DND-41 (cell line): ENCODE results near the gene CES3.

Experiments used
- ATAC-seq: fragments of 200-7000 bp; cut with Tn5 transposase; 3 replicates; pipeline ENCODE4 v1.9.1; 2021; ENCODE audit warnings: low read depth; ENCODE audit not compliant: insufficient read depth
- DNase-seq: peaks from one replicate; pipeline ENCODE4 v3.0.0-alpha.2; 2020
- H2AFZ ChIP-seq: 2 replicates; pipeline ENCODE4 v1.6.0; 2012; ENCODE audit warnings: low read depth, low read length
- H3K27ac ChIP-seq: 2 replicates; pipeline ENCODE4 v1.5.1; 2012; ENCODE audit warnings: low read length, inconsistent platforms
- H3K27me3 ChIP-seq: fragments of 200-600 bp; sonication (generic); 2 replicates; pipeline ENCODE4 v1.6.0; 2012; ENCODE audit warnings: low read length, mild to moderate bottlenecking, inconsistent platforms; ENCODE audit not compliant: insufficient read depth, poor library complexity
- H3K36me3 ChIP-seq: 2 replicates; pipeline ENCODE4 v1.5.1; 2012; ENCODE audit warnings: low read length, inconsistent platforms; ENCODE audit not compliant: insufficient read depth
- H3K4me1 ChIP-seq: 2 replicates; pipeline ENCODE4 v1.5.1; 2012; ENCODE audit warnings: mild to moderate bottlenecking, low read length; ENCODE audit not compliant: insufficient read depth
- H3K4me2 ChIP-seq: 2 replicates; pipeline ENCODE4 v1.6.0; 2012; ENCODE audit warnings: mild to moderate bottlenecking, moderate library complexity, low read length, inconsistent platforms; ENCODE audit not compliant: insufficient read depth
- H3K4me3 ChIP-seq, 2 experiments: fragments of 200-600 bp in 1 of 2; shearing (Covaris generic) in 1 of 2; 2 replicates each; pipeline ENCODE4 v1.5.1; 2012 to 2016; ENCODE audit warnings: inconsistent platforms in 2 of 2, low read length in 2 of 2, mild to moderate bottlenecking in 2 of 2, low read depth in 1 of 2, moderate library complexity in 1 of 2
- H3K79me2 ChIP-seq: 2 replicates; pipeline ENCODE4 v1.6.0; 2012; ENCODE audit warnings: low read length, inconsistent platforms; ENCODE audit not compliant: insufficient read depth
- H3K9ac ChIP-seq: 2 replicates; pipeline ENCODE4 v1.6.0; 2012; ENCODE audit warnings: low read depth, mild to moderate bottlenecking, inconsistent platforms, low read length, moderate library complexity
- H3K9me3 ChIP-seq: 2 replicates; pipeline ENCODE4 v1.5.1; 2012; ENCODE audit warnings: low read length, moderate library complexity, mild to moderate bottlenecking, inconsistent platforms; ENCODE audit not compliant: insufficient read depth, severe bottlenecking
- H4K20me1 ChIP-seq: 2 replicates; pipeline ENCODE4 v1.6.0; 2012; ENCODE audit warnings: low read length; ENCODE audit not compliant: insufficient read depth
- EZH2 ChIP-seq: IDR thresholded peaks from 3 replicates; pipeline ENCODE4 v1.6.1; 2012; ENCODE audit warnings: borderline replicate concordance, low read depth, mild to moderate bottlenecking, moderate library complexity, low read length, inconsistent platforms; ENCODE audit not compliant: severe bottlenecking
- TF ChIP-seq, protein P1 (sequence below): IDR thresholded peaks from 2 replicates; pipeline ENCODE4 v1.5.1; 2012; ENCODE audit warnings: borderline replicate concordance, low read length, moderate library complexity, mild to moderate bottlenecking; ENCODE audit not compliant: poor library complexity, severe bottlenecking; ENCODE audit errors: extremely low read depth

The CES3 gene

GRCh38 chr16:66948134-66948836 lies 12.8 kb upstream of the CES3 start:
- peaks cover 13% of the 10 kb centered on the region for H3K27me3 ChIP-seq
- peak overlapping the region; percentile 70 for H2AFZ ChIP-seq
- H3K9me3 ChIP-seq = no peaks in the 10 kb centered on the region
- peak overlapping the region; percentile 22; the same call in 1 of the 2 replicates for H3K9ac ChIP-seq
- H3K36me3 ChIP-seq = peaks cover 7% of the 10 kb centered on the region
- no peak overlapping the region for H3K27ac ChIP-seq
- ATAC-seq (no peak), DNase-seq (no peak)
- peak overlapping the region in 1 of 2 experiments; percentile 49; a peak in 2 of 4 replicates for H3K4me3 ChIP-seq
- H4K20me1 ChIP-seq = 0 out of 2 replicates have a peak, but pooled peaks cover 3% of the 10 kb centered on the region
- no peaks in the 10 kb centered on the region for H3K79me2 ChIP-seq
- no peak for TF ChIP-seq EZH2
- H3K4me1 ChIP-seq = peaks cover 12% of the 10 kb centered on the region
- H3K4me2 ChIP-seq = peak overlapping the region; percentile 63

GRCh38 chr16:66948837-66949225 lies 12.2 kb upstream of the CES3 start:
- no peak overlapping the region for H3K9ac ChIP-seq
- no peak overlapping the region for H2AFZ ChIP-seq
- H4K20me1 ChIP-seq = 0 out of 2 replicates have a peak, but pooled peaks cover 3% of the 10 kb centered on the region
- no peaks in the 10 kb centered on the region for H3K79me2 ChIP-seq
- no peak overlapping the region for H3K4me3 ChIP-seq
- H3K27me3 ChIP-seq = peaks cover 13% of the 10 kb centered on the region
- H3K4me1 ChIP-seq = peaks cover 12% of the 10 kb centered on the region
- H3K36me3 ChIP-seq = peaks cover 2% of the 10 kb centered on the region
- ATAC-seq (no peak), DNase-seq (no peak)
- no peak overlapping the region for H3K4me2 ChIP-seq
- TF ChIP-seq, protein P1, sequence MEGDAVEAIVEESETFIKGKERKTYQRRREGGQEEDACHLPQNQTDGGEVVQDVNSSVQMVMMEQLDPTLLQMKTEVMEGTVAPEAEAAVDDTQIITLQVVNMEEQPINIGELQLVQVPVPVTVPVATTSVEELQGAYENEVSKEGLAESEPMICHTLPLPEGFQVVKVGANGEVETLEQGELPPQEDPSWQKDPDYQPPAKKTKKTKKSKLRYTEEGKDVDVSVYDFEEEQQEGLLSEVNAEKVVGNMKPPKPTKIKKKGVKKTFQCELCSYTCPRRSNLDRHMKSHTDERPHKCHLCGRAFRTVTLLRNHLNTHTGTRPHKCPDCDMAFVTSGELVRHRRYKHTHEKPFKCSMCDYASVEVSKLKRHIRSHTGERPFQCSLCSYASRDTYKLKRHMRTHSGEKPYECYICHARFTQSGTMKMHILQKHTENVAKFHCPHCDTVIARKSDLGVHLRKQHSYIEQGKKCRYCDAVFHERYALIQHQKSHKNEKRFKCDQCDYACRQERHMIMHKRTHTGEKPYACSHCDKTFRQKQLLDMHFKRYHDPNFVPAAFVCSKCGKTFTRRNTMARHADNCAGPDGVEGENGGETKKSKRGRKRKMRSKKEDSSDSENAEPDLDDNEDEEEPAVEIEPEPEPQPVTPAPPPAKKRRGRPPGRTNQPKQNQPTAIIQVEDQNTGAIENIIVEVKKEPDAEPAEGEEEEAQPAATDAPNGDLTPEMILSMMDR = no peak
- TF ChIP-seq EZH2 = no peak
- H3K27ac ChIP-seq = no peak overlapping the region
- H3K9me3 ChIP-seq = no peaks in the 10 kb centered on the region

DNA sequence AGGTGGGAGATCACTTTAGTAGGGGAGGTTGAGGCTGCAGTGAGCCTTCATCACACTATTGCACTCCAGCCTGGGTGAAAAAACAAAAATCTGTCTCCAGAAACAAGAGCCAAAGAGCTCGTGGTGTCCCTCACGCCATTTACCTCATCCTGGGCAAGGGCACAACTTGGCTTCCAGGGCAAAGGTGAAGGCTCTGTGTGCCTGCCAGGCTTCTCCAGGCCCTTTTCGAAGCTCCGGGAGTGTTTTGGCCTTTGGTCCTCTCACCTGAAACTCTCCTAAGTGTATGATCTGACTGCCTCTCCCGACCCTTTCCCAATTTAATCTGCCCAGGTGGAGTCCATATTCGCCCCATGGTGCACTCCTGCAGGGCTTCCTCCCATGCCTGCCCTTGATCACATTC lies 11.6 kb upstream of the CES3 start:
- Histone ChIP-seq H3K27ac (no peak overlapping the region), H3K9me3 (no peaks in the 10 kb centered on the region), H3K27me3 (peaks cover 13% of the 10 kb centered on the region), H3K36me3 (no peaks in the 10 kb centered on the region), H3K4me2 (no peak overlapping the region), H4K20me1 (0 out of 2 replicates have a peak, but pooled peaks cover 3% of the 10 kb centered on the region), H3K4me3 (no peak overlapping the region), H3K4me1 (peaks cover 12% of the 10 kb centered on the region), H2AFZ (no peak overlapping the region), H3K9ac (no peak overlapping the region), H3K79me2 (no peaks in the 10 kb centered on the region)
- TF ChIP-seq EZH2 = no peak
- TF ChIP-seq, protein P1 = no peak
- no peak for DNase-seq
- no peak for ATAC-seq

DNA sequence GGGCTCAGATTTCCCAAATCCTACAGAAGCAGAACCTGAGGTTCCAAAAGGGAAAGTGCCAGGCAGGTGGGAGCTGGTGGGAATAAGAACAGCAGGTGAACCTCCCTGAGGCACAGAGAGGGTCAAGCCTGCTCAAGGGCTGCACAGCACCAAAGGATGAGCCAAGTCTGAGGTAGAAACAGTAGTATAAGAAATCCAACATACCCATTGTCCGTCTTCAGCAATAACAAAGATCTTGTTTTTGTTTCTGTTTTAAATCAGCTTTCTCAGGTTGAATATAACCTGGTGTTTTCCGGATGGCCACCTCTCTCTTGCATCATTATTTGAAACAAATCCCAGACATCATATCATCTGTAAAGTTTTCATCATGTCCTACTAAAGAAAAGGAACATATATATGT lies 10.6 kb upstream of the CES3 start:
- DNase-seq (no peak), ATAC-seq (no peak)
- Histone ChIP-seq H3K9me3 (no peaks in the 10 kb centered on the region), H3K4me3 (no peak overlapping the region), H3K27me3 (peaks cover 13% of the 10 kb centered on the region), H3K4me1 (peaks cover 12% of the 10 kb centered on the region), H3K9ac (no peak overlapping the region), H2AFZ (no peak overlapping the region), H3K27ac (no peak overlapping the region), H3K36me3 (no peaks in the 10 kb centered on the region), H3K4me2 (no peak overlapping the region), H3K79me2 (no peaks in the 10 kb centered on the region), H4K20me1 (0 out of 2 replicates have a peak, but pooled peaks cover 3% of the 10 kb centered on the region)
- TF ChIP-seq, protein P1 = no peak
- TF ChIP-seq EZH2 = no peak
